Measurements from ENCODE around the gene ZNF487. TPM values are rescaled to one million over a fixed set of nuclear protein-coding genes. Genes with fewer than 3 reads are reported as not detected.

ZNF487 gene
- total RNA-seq, 1 donor from 2014 or later, result 8.4 TPM

GRCh38 chr10:43482319-43483078 is 45.6 kb downstream of the ZNF487 start:
- Histone ChIP-seq H3K36me3 (ENCODE audit: control insufficient read depth in 3 of 3, insufficient read depth in 3 of 3, low read length in 3 of 3) (peaks cover 0 to 12% (median 11%) of the 10 kb centered on the region in 3 donors), H3K4me3 (ENCODE audit: low read length in 3 of 3) (no peak overlapping the region), H3K27ac (ENCODE audit: low read depth, low read length) (no peak overlapping the region)

DNA sequence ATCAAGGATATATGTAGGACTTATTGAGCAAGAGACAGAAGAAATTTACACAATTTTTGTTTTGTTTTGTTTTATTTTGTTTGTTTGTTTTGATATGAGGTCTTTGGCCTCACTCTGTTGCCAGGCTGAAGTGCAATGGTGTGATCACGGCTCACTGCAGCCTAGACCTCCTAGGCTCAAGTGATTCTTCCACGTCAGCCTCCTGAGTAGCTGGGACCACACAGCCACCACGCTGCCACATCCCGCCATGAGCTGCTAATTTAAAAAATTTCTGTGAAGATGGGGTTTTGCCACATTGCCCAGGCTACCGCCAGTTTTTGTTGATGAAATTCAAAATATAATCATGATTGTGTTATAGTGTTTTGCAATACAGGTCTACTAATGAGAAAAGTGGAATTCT is 54.9 kb downstream of the ZNF487 start:
- H3K27ac ChIP-seq (ENCODE audit: low read depth, low read length), result no peak overlapping the region
- H3K4me3 ChIP-seq (ENCODE audit: low read length in 3 of 3), result no peak overlapping the region
- H3K9ac ChIP-seq (ENCODE audit: low read depth in 1 of 3, low read length in 3 of 3), result no peak overlapping the region
- peaks cover 0 to 2% (median 0%) of the 10 kb centered on the region in 3 donors for H3K9me3 ChIP-seq (ENCODE audit: control insufficient read depth in 3 of 3, low read length in 3 of 3)
- H3K27me3 ChIP-seq (ENCODE audit: control insufficient read depth in 3 of 3, insufficient read depth in 3 of 3, low read length in 3 of 3), result no peaks in the 10 kb centered on the region
- H3K4me1 ChIP-seq (ENCODE audit: control insufficient read depth in 3 of 3, insufficient read depth in 3 of 3, low read length in 3 of 3), result no peaks in the 10 kb centered on the region
- H3K36me3 ChIP-seq (ENCODE audit: control insufficient read depth in 3 of 3, insufficient read depth in 3 of 3, low read length in 3 of 3), result no peaks in the 10 kb centered on the region

More at GRCh38 chr10:43482319-43483078, 45.6 kb downstream of the ZNF487 start:
- Histone ChIP-seq H3K9ac (ENCODE audit: low read depth in 1 of 3, low read length in 3 of 3) (no peak overlapping the region), H3K27me3 (ENCODE audit: control insufficient read depth in 3 of 3, insufficient read depth in 3 of 3, low read length in 3 of 3) (no peaks in the 10 kb centered on the region), H3K9me3 (ENCODE audit: control insufficient read depth in 3 of 3, low read length in 3 of 3) (peaks cover 0 to 20% (median 9%) of the 10 kb centered on the region in 3 donors), H3K4me1 (ENCODE audit: control insufficient read depth in 3 of 3, insufficient read depth in 3 of 3, low read length in 3 of 3) (no peaks in the 10 kb centered on the region)

DNA sequence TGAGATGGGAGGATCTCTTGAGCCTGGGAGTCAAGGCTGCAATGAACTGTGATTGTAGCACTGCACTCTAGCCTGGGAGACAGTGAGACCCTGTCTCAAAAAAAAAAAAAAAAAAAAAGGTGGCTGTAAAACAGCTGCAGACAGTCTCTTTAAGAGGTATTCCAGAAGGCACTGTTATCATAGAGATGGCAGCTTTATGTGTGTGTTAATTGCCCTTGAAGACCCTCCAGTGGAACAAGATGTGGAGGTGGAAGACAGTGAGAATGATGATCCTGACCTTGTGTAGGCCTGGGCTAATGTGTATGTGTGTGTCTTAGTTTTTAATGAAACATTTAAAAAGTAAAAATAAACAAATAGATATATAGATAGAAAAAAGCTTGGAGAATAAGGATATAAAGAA is 66.0 kb downstream of the ZNF487 start:
- Histone ChIP-seq H3K27ac (ENCODE audit: low read depth, low read length) (no peak overlapping the region), H3K4me3 (ENCODE audit: low read length in 3 of 3) (no peak overlapping the region), H3K9me3 (ENCODE audit: control insufficient read depth in 3 of 3, low read length in 3 of 3) (no peaks in the 10 kb centered on the region), H3K9ac (ENCODE audit: low read depth in 1 of 3, low read length in 3 of 3) (no peak overlapping the region), H3K36me3 (ENCODE audit: control insufficient read depth in 3 of 3, insufficient read depth in 3 of 3, low read length in 3 of 3) (no peaks in the 10 kb centered on the region), H3K27me3 (ENCODE audit: control insufficient read depth in 3 of 3, insufficient read depth in 3 of 3, low read length in 3 of 3) (no peaks in the 10 kb centered on the region), H3K4me1 (ENCODE audit: control insufficient read depth in 3 of 3, insufficient read depth in 3 of 3, low read length in 3 of 3) (no peaks in the 10 kb centered on the region)

- no peak overlapping the region for H3K9ac ChIP-seq (ENCODE audit: low read depth in 1 of 3, low read length in 3 of 3)
- no peaks in the 10 kb centered on the region for H3K27me3 ChIP-seq (ENCODE audit: control insufficient read depth in 3 of 3, insufficient read depth in 3 of 3, low read length in 3 of 3)
- no peaks in the 10 kb centered on the region for H3K36me3 ChIP-seq (ENCODE audit: control insufficient read depth in 3 of 3, insufficient read depth in 3 of 3, low read length in 3 of 3)
- H3K9me3 ChIP-seq (ENCODE audit: control insufficient read depth in 3 of 3, low read length in 3 of 3), result peaks cover 13 to 36% (median 14%) of the 10 kb centered on the region in 3 donors
- no peak overlapping the region for H3K27ac ChIP-seq (ENCODE audit: low read depth, low read length)
- no peak overlapping the region for H3K4me3 ChIP-seq (ENCODE audit: low read length in 3 of 3)
- H3K4me1 ChIP-seq (ENCODE audit: control insufficient read depth in 3 of 3, insufficient read depth in 3 of 3, low read length in 3 of 3), result no peaks in the 10 kb centered on the region
These were observed 87.7 kb downstream of the ZNF487 start for GRCh38 chr10:43524434-43525247.

Small RNA genes lying within 50 kb of the gene (small RNA-seq; reads per million reads assigned to genes)
- gene RNU7-193P, result not detected
- gene SNORD3J, result not detected

Other genes with a start within 250 kb of the ZNF487 start
- gene RASGEF1A, start 170.0 kb upstream of the ZNF487 start, total RNA-seq, result under 0.01 TPM
- not detected for gene FXYD4, start 65.5 kb upstream of the ZNF487 start, total RNA-seq
- gene HNRNPF, start 27.9 kb upstream of the ZNF487 start, total RNA-seq, result 87.2 TPM
- 9.4 TPM for gene ZNF239, start 137.5 kb downstream of the ZNF487 start, total RNA-seq
- gene ZNF485, start 169.3 kb downstream of the ZNF487 start, total RNA-seq, result 3.7 TPM
- gene ZNF32, start 211.8 kb downstream of the ZNF487 start, total RNA-seq, result 50.1 TPM

All from skeletal muscle tissue (tissue), 5 donors.